GM12872 (cell line): Measurements from ENCODE around the gene RGSL1.

ENCODE experiments used
- CTCF ChIP-seq: IDR thresholded peaks from 3 replicates; pipeline ENCODE4 v1.5.1; 2011; ENCODE audit warnings: low read depth, mild to moderate bottlenecking, low read length, moderate library complexity; ENCODE audit not compliant: insufficient read depth

RGSL1 gene

DNA sequence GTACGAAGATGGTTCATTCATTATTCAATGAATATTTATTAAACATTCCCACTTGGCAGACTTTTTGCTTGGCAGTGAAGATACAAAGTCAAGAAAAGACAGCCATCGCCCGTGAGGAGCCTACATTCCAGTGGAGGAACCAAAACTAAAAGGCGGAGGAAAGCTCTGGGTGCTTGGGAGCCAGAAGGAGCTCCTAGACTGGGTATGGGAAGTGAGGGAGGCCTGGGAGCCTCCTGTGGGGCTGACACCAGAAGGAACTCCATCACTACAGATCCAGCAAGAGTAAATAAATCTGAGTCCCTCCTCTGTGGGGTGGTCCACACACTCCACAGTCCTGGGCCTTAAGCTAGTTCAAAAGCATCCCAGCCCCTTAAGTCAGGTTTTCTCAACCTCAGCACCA is 124.2 kb downstream of the RGSL1 start:
- TF ChIP-seq CTCF, result no peak

DNA sequence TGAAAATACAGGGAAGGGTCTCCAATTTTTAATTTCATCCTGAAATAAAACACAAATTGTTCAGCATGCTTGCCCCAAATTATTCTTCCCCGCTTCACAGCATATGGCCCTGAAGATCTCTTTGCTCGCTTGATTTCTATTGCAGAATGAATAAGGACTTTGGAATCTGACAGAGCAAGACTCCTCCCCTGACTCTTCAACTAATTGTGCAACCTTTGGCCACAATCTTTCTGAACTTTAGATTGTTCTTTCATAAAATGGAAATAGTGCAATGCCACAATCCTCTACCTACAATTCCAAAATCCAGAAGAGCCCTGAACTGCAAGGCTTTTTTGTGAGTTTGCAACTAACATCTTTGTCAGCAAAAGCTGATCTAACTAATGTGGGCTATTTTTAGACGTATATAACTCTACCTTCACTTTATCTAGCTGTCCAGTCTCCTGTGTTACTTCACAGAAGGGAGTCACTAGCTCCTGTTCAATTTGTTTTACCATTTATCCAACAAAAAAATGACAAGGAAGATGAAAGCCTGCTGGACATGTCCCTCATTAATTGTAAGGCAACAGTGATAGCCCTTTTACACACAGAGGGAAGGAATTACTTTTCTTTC is 125.7 kb downstream of the RGSL1 start:
- TF ChIP-seq CTCF, result no peak

- no peak for TF ChIP-seq CTCF
Measured at GRCh38 chr1:182580736-182581135, 130.8 kb downstream of the RGSL1 start.

DNA sequence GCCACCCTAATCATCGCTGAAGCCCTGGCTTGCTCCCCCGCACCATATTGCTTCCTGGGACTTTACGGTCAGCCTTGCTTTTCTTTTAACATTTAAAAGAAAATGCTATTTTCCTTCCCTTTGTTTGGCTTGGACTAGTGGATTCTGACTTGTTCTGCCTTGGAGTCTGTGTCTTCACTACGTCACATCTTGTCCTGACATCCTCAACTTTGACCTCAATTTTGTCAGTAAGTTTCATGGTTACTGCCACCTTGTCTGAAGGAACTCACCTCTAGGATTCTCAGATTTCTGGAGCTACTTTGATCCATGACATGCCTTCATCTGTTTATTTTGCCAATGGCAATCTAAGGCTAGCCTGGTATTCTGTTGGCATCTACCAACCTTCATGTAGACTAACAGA is 134.8 kb downstream of the RGSL1 start:
- no peak for TF ChIP-seq CTCF

- TF ChIP-seq CTCF, result no peak
Measured at GRCh38 chr1:182586380-182586779, 136.4 kb downstream of the RGSL1 start.

DNA sequence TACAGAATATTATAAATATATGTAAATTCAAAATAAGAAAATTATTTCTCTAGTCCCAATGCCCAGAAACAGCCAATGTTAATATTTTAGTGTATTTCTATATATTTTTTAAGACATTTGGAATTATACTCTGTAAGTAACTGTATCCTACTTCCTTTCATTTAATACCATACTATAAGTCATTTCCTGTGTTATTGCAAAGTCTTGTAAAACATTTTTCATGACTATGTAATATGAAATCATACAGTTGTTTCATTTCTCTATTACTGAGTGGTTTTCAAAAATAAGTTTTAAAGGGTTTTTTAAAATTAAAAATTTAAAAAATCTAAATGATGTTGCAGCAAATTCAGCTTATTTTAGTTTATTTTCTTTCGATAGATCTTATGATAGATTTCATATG is 137.1 kb downstream of the RGSL1 start:
- no peak for TF ChIP-seq CTCF

DNA sequence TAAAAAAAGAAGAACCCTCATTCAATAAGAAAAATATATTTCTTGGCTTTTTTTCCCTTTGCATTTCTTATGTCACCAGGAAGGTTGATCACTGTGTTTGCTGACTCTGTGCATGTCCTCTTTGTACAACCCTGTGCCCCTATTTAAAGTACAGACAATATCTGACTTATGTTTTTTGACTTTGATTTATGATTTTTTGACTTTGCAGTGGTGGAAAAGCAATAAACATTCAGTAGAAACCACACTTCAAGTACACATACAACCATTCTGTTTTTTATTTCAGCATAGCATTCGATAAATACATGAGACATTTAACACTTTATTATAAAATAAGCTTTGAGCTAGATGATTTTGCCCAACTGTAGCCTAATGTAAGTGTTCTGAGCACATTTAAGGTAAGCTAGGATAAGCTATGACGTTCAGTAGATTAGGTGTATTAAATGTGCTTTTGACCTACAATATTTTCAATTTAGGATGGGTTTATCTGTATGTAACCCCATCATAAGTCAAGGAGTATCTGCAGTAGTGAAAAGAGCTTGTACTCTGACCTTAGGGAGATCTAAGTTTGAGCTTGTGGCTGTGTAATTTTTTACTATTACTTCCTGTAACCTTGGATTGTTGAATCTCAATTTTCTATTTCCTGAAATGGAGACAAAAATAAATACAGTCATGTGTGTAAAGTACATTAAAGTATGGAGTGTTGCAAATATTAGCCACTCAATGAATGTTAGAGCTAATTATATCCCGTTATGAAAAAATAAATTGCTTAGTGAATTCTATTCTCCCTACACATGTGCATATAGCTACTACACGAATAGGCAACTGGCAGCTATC is 137.9 kb downstream of the RGSL1 start:
- TF ChIP-seq CTCF, result no peak
